HEK293 (cell line): Measurements from ENCODE around the gene RAMAC.

Experiments
- KLF16 ChIP-seq: fragments of 450-650 bp; formaldehyde crosslinking; IDR thresholded peaks from 2 replicates; pipeline ENCODE4 v1.5.1; 2017; ENCODE audit warnings: missing biosample characterization, missing genetic modification characterization
- MYNN ChIP-seq: fragments of 450-650 bp; formaldehyde crosslinking; IDR thresholded peaks from 2 replicates; pipeline ENCODE4 v1.5.1; 2016; ENCODE audit warnings: missing biosample characterization, missing genetic modification characterization, borderline replicate concordance
- TCF7L2 ChIP-seq: IDR thresholded peaks from 2 replicates; pipeline ENCODE4 v1.6.1; 2011; ENCODE audit warnings: low read depth, mild to moderate bottlenecking, inconsistent platforms, low read length, moderate library complexity, borderline replicate concordance
- ZNF133 ChIP-seq: fragments of 450-650 bp; formaldehyde crosslinking; IDR thresholded peaks from 2 replicates; pipeline ENCODE4 v1.5.1; 2016; ENCODE audit warnings: missing biosample characterization, missing genetic modification characterization
- ZNF335 ChIP-seq: fragments of 450-650 bp; formaldehyde crosslinking; conservative IDR thresholded peaks from 2 replicates; pipeline ENCODE4 v1.5.1; 2016; ENCODE audit warnings: missing biosample characterization, missing genetic modification characterization
- ZNF48 ChIP-seq: fragments of 450-650 bp; formaldehyde crosslinking; IDR thresholded peaks from 2 replicates; pipeline ENCODE4 v1.5.1; 2016; ENCODE audit warnings: missing biosample characterization, missing genetic modification characterization
- ZNF510 ChIP-seq: fragments of 450-650 bp; formaldehyde crosslinking; IDR thresholded peaks from 2 replicates; pipeline ENCODE4 v1.5.1; 2018; ENCODE audit warnings: mild to moderate bottlenecking, missing genetic modification characterization, missing biosample characterization; ENCODE audit not compliant: insufficient replicate concordance
- TF ChIP-seq, protein P1 (sequence below): fragments of 450-650 bp; formaldehyde crosslinking; IDR thresholded peaks from 2 replicates; pipeline ENCODE4 v1.5.1; 2016; ENCODE audit warnings: missing biosample characterization, missing genetic modification characterization
- TF ChIP-seq, protein P2 (sequence below): fragments of 450-650 bp; formaldehyde crosslinking; IDR thresholded peaks from 2 replicates; pipeline ENCODE4 v1.5.1; 2016; ENCODE audit warnings: missing biosample characterization, missing genetic modification characterization
- TF ChIP-seq, protein P3 (sequence below): fragments of 450-650 bp; IDR thresholded peaks from 2 replicates; pipeline ENCODE4 v1.5.1; 2018; ENCODE audit warnings: missing biosample characterization, missing genetic modification characterization

DNA sequence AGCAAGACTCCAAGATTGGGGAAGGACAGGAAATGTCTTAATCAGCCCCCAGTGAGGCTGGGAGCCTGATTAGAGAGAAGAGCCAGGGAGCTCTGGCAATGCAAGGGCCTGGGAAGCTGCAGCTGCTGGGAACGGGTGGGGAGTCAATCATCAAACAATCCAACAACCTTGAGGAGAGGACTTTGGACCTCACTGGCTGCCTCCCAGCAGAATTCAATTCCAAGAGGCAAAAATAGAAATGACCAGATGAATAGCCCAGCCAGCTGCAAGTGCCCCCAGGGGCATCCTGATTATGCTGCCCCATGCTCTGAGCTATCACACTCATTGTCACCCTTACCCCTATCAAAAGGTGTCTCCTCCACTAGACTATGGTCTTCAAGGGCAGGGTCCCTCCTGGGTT, 27.4 kb upstream of the RAMAC start:
- TF ChIP-seq ZNF48 (tag by site-specific recombination) (no peak), KLF16 (tag by site-specific recombination) (no peak), ZNF133 (tag by site-specific recombination) (no peak), ZNF510 (tag by site-specific recombination) (no peak), TCF7L2 (no peak), MYNN (tag by site-specific recombination) (no peak), ZNF335 (no peak)
- TF ChIP-seq, protein P1, sequence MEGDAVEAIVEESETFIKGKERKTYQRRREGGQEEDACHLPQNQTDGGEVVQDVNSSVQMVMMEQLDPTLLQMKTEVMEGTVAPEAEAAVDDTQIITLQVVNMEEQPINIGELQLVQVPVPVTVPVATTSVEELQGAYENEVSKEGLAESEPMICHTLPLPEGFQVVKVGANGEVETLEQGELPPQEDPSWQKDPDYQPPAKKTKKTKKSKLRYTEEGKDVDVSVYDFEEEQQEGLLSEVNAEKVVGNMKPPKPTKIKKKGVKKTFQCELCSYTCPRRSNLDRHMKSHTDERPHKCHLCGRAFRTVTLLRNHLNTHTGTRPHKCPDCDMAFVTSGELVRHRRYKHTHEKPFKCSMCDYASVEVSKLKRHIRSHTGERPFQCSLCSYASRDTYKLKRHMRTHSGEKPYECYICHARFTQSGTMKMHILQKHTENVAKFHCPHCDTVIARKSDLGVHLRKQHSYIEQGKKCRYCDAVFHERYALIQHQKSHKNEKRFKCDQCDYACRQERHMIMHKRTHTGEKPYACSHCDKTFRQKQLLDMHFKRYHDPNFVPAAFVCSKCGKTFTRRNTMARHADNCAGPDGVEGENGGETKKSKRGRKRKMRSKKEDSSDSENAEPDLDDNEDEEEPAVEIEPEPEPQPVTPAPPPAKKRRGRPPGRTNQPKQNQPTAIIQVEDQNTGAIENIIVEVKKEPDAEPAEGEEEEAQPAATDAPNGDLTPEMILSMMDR (tag by site-specific recombination) = no peak
- TF ChIP-seq, protein P2, sequence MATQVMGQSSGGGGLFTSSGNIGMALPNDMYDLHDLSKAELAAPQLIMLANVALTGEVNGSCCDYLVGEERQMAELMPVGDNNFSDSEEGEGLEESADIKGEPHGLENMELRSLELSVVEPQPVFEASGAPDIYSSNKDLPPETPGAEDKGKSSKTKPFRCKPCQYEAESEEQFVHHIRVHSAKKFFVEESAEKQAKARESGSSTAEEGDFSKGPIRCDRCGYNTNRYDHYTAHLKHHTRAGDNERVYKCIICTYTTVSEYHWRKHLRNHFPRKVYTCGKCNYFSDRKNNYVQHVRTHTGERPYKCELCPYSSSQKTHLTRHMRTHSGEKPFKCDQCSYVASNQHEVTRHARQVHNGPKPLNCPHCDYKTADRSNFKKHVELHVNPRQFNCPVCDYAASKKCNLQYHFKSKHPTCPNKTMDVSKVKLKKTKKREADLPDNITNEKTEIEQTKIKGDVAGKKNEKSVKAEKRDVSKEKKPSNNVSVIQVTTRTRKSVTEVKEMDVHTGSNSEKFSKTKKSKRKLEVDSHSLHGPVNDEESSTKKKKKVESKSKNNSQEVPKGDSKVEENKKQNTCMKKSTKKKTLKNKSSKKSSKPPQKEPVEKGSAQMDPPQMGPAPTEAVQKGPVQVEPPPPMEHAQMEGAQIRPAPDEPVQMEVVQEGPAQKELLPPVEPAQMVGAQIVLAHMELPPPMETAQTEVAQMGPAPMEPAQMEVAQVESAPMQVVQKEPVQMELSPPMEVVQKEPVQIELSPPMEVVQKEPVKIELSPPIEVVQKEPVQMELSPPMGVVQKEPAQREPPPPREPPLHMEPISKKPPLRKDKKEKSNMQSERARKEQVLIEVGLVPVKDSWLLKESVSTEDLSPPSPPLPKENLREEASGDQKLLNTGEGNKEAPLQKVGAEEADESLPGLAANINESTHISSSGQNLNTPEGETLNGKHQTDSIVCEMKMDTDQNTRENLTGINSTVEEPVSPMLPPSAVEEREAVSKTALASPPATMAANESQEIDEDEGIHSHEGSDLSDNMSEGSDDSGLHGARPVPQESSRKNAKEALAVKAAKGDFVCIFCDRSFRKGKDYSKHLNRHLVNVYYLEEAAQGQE (tag by site-specific recombination) = no peak
- TF ChIP-seq, protein P3, sequence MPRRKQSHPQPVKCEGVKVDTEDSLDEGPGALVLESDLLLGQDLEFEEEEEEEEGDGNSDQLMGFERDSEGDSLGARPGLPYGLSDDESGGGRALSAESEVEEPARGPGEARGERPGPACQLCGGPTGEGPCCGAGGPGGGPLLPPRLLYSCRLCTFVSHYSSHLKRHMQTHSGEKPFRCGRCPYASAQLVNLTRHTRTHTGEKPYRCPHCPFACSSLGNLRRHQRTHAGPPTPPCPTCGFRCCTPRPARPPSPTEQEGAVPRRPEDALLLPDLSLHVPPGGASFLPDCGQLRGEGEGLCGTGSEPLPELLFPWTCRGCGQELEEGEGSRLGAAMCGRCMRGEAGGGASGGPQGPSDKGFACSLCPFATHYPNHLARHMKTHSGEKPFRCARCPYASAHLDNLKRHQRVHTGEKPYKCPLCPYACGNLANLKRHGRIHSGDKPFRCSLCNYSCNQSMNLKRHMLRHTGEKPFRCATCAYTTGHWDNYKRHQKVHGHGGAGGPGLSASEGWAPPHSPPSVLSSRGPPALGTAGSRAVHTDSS (tag by site-specific recombination) = no peak
